Measurements from ENCODE around the gene ANKRD9. TPM values are rescaled to one million over a fixed set of nuclear protein-coding genes. Genes with fewer than 3 reads are reported as not detected.

Gene ANKRD9
- total and polyA plus RNA-seq, 7 donors: 9.6 to 36.0 (median 16.4) TPM

DNA sequence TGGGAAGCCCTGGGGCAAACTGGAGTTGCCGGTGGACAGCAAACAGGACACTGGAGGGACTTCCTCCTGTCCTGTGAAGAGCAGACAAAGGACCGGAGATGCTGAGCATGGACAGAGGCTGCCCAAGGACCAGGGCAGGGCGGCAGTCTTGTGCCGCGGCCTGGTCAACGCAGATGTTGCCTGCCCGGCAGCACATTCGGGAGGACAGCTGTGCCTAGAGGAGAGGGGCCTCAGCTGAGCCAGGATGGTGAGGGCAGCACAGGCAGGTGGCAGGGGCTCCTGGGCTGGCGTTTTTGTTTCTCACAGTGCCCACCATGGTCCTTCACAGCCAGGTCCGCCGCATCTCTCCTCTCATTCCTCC is 13.3 kb downstream of the ANKRD9 start:
- Histone ChIP-seq H3K4me1 (peaks cover 0 to 21% (median 19%) of the 10 kb centered on the region in 4 donors), H3K36me3 (peaks cover 0 to 27% (median 19%) of the 10 kb centered on the region in 4 donors), H3K4me3 (no peak overlapping the region), H3K9me3 (no peaks in the 10 kb centered on the region), H3K27ac (no peak overlapping the region), H3K27me3 (no peaks in the 10 kb centered on the region)
- WGBS, 2 donors: 94 to 97% methylated on average over 11 of the region's 11 CpGs
- no peak for DNase-seq
- intact Hi-C loops (cut with DNase I): no loop called here
- no peak for TF ChIP-seq POLR2AphosphoS5 (IDR thresholded peaks at IDR 0.05)
- no peak for TF ChIP-seq EP300 (IDR thresholded peaks at IDR 0.05)
- TF ChIP-seq, protein P1, sequence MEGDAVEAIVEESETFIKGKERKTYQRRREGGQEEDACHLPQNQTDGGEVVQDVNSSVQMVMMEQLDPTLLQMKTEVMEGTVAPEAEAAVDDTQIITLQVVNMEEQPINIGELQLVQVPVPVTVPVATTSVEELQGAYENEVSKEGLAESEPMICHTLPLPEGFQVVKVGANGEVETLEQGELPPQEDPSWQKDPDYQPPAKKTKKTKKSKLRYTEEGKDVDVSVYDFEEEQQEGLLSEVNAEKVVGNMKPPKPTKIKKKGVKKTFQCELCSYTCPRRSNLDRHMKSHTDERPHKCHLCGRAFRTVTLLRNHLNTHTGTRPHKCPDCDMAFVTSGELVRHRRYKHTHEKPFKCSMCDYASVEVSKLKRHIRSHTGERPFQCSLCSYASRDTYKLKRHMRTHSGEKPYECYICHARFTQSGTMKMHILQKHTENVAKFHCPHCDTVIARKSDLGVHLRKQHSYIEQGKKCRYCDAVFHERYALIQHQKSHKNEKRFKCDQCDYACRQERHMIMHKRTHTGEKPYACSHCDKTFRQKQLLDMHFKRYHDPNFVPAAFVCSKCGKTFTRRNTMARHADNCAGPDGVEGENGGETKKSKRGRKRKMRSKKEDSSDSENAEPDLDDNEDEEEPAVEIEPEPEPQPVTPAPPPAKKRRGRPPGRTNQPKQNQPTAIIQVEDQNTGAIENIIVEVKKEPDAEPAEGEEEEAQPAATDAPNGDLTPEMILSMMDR (IDR thresholded peaks at IDR 0.05): no peak
- TF ChIP-seq POLR2A (IDR thresholded peaks at IDR 0.05): no peak

DNA sequence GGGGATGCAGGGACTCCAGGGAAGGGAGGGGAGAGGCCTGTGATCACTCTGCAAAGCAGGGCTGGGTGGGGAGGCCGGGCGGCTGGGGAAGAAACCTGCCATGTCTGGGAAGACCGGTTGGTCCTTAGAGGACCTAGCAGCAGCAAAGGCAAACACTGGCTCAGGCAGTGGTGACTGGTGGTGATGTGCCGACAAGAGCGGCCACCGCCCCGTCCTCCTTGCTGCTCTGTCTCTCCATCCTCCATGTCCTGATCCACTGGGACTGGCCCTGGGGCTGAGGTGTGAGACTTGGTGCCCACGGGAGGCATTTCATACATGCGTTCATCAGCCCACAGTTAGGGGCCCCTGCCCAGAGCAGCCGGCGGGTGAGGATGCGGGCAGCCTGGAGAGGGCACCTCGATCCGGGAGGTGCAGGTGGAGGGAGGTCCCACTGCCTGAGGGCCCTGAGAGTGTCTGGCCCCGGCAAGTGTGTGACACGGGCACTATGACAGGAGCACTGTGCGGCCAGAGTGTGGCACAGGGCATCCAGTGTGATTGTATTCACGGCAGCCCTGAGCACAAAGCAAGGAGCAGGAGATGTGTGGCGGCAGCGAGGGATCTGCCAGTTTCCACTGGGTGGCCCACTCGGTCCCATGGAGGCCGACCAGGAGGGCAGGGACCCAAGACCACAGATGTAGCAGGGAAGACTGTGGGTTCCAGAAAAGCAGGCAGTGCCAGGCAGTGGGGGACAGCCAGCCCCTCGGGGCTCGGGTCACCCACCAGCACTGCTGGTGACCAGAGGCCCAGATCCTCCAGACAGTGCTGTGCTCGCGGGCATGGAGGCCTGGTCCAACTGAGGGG is 13.9 kb downstream of the ANKRD9 start:
- WGBS, 2 donors: 96% methylated on average over 26 of the region's 26 CpGs
- no peak overlapping the region for H3K27ac ChIP-seq
- peaks cover 0 to 27% (median 19%) of the 10 kb centered on the region in 4 donors for H3K36me3 ChIP-seq
- no peak for TF ChIP-seq EP300 (IDR thresholded peaks at IDR 0.05)
- TF ChIP-seq POLR2A (IDR thresholded peaks at IDR 0.05): no peak
- no peak for TF ChIP-seq POLR2AphosphoS5 (IDR thresholded peaks at IDR 0.05)
- TF ChIP-seq, protein P1 (IDR thresholded peaks at IDR 0.05): no peak
- no peak for DNase-seq
- peaks cover 0 to 17% (median 16%) of the 10 kb centered on the region in 4 donors for H3K4me1 ChIP-seq
- no peak overlapping the region for H3K4me3 ChIP-seq
- intact Hi-C loops (cut with DNase I): no loop called here
- no peaks in the 10 kb centered on the region for H3K9me3 ChIP-seq
- no peaks in the 10 kb centered on the region for H3K27me3 ChIP-seq

DNA sequence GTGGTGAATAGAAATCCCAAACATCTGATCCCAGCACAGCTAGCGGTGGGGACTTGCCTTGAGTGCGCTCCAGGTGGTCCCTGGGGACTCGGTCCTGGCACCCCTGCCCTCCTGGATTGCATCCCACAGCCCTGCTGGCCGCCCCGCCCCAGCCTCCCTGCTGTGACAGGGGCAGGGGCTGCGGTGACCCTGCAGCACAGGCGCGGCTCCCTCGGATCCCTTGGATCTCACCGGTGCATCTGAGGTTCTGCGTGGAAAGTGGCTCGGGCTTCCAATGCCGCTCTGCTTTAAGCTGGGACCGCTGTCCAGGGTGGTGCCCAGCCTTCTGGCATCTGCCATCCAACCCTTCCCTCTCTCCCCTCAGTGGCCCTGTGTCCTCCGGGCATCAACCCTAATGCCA is 16.0 kb downstream of the ANKRD9 start:
- Histone ChIP-seq H3K4me3 (no peak overlapping the region), H3K9me3 (no peaks in the 10 kb centered on the region), H3K27me3 (no peaks in the 10 kb centered on the region), H3K36me3 (peaks cover 0 to 19% (median 16%) of the 10 kb centered on the region in 4 donors), H3K27ac (no peak overlapping the region), H3K4me1 (peaks cover 0 to 10% (median 0%) of the 10 kb centered on the region in 4 donors)
- WGBS, 2 donors: 96 to 98% methylated on average over 15 of the region's 15 CpGs
- intact Hi-C loops (cut with DNase I): no loop called here
- DNase-seq: no peak
- TF ChIP-seq, protein P1 (IDR thresholded peaks at IDR 0.05): no peak
- no peak for TF ChIP-seq POLR2A (IDR thresholded peaks at IDR 0.05)
- TF ChIP-seq EP300 (IDR thresholded peaks at IDR 0.05): no peak
- no peak for TF ChIP-seq POLR2AphosphoS5 (IDR thresholded peaks at IDR 0.05)

DNA sequence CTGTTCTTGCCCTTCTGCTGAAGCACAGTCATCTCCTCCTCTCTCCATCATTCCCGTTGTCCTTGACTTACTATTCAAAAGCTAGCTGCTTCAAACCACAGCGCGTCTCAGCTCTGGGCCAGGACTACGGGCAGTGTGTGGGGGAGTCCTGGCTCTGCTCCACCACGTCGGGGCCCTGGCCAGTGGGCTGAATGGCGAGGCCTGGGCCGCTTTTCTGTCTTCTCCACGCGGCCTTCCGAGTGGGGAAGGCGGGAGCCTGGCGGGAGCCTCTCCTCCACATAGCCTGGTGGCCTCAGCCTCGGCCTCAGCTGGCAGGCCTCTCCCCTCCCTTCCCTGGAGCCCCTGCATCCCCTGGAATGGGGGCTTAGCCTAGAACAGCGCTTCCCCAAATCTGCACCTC is 16.5 kb downstream of the ANKRD9 start:
- no peaks in the 10 kb centered on the region for H3K9me3 ChIP-seq
- no peaks in the 10 kb centered on the region for H3K27me3 ChIP-seq
- WGBS, 2 donors: 94 to 95% methylated on average over 15 of the region's 15 CpGs
- H3K36me3 ChIP-seq: peaks cover 0 to 14% (median 11%) of the 10 kb centered on the region in 4 donors
- peaks cover 0 to 10% (median 0%) of the 10 kb centered on the region in 4 donors for H3K4me1 ChIP-seq
- no peak for TF ChIP-seq POLR2AphosphoS5 (IDR thresholded peaks at IDR 0.05)
- TF ChIP-seq POLR2A (IDR thresholded peaks at IDR 0.05): no peak
- TF ChIP-seq, protein P1 (IDR thresholded peaks at IDR 0.05): no peak
- no peak for TF ChIP-seq EP300 (IDR thresholded peaks at IDR 0.05)
- intact Hi-C loops (cut with DNase I): no loop called here
- H3K4me3 ChIP-seq: no peak overlapping the region
- DNase-seq: no peak
- H3K27ac ChIP-seq: no peak overlapping the region

Data from sigmoid colon (tissue), 7 donors.